OCI-LY3 (cell line): Measurements from ENCODE around the gene CALHM3.

Experiments
- H2AFZ ChIP-seq: fragments of 200-600, 300-600 bp; shearing (Covaris generic); 2 replicates; pipeline ENCODE4 v1.6.0; 2014; ENCODE audit warnings: antibody characterized with exemption, low read depth, low read length
- H3K27ac ChIP-seq: fragments of 200-600, 300-600 bp; sonication (generic); 2 replicates; pipeline ENCODE4 v1.5.1; 2014; ENCODE audit warnings: mild to moderate bottlenecking, low read length, moderate library complexity, mixed read lengths
- H3K27me3 ChIP-seq: fragments of 200-600, 300-600 bp; sonication (generic); 2 replicates; pipeline ENCODE4 v1.6.1; 2014; ENCODE audit warnings: low read depth, low read length, mixed read lengths
- H3K36me3 ChIP-seq: fragments of 200-600, 300-600 bp; sonication (generic); replicated peaks from 2 replicates; pipeline ENCODE3; 2014; ENCODE audit warnings: low read depth, low read length, mixed read lengths
- H3K4me1 ChIP-seq: fragments of 300-600, 200-600 bp; sonication (generic); 2 replicates; pipeline ENCODE4 v1.6.1; 2014; ENCODE audit warnings: low read length, mixed read lengths
- H3K4me2 ChIP-seq: fragments of 200-600, 300-600 bp; sonication (generic); 2 replicates; pipeline ENCODE4 v1.6.1; 2014; ENCODE audit warnings: low read length, mixed read lengths
- H3K4me3 ChIP-seq: fragments of 300-600, 200-600 bp; sonication (generic); 2 replicates; pipeline ENCODE4 v1.5.1; 2014; ENCODE audit warnings: antibody characterized with exemption, mild to moderate bottlenecking, low read length, moderate library complexity
- H3K79me2 ChIP-seq: fragments of 300-600, 200-600 bp; shearing (Covaris generic); 2 replicates; pipeline ENCODE4 v1.6.1; 2014; ENCODE audit warnings: mild to moderate bottlenecking, low read length, mixed read lengths
- H3K9ac ChIP-seq: fragments of 300-600, 200-600 bp; shearing (Covaris generic); 2 replicates; pipeline ENCODE4 v1.6.0; 2014; ENCODE audit warnings: mild to moderate bottlenecking, low read length, moderate library complexity
- H3K9me3 ChIP-seq: fragments of 200-600, 300-600 bp; shearing (Covaris generic); 2 replicates; pipeline ENCODE4 v1.6.1; 2014; ENCODE audit warnings: low read length, mixed read lengths; ENCODE audit not compliant: insufficient read depth
- H4K20me1 ChIP-seq: fragments of 200-600, 300-600 bp; sonication (generic); 2 replicates; pipeline ENCODE4 v1.6.1; 2016; ENCODE audit warnings: low read length, mixed read lengths; ENCODE audit not compliant: insufficient read depth
- CTCF ChIP-seq: fragments of 200-600, 300-600 bp; sonication (generic); IDR thresholded peaks from 2 replicates; pipeline ENCODE4 v1.5.1; 2014; ENCODE audit warnings: antibody characterized with exemption, low read length, low read depth
- EZH2phosphoT487 ChIP-seq: fragments of 200-600 bp; shearing (Covaris generic); IDR thresholded peaks from 2 replicates; pipeline ENCODE4 v1.6.1; 2018; ENCODE audit warnings: antibody characterized with exemption, mixed run types, low read depth

CALHM3 gene

GRCh38 chr10:103498936-103499638 is 20.0 kb upstream of the CALHM3 start:
- Histone ChIP-seq H3K4me2 (no peak overlapping the region), H3K4me3 (no peak overlapping the region), H2AFZ (no peak overlapping the region)

DNA sequence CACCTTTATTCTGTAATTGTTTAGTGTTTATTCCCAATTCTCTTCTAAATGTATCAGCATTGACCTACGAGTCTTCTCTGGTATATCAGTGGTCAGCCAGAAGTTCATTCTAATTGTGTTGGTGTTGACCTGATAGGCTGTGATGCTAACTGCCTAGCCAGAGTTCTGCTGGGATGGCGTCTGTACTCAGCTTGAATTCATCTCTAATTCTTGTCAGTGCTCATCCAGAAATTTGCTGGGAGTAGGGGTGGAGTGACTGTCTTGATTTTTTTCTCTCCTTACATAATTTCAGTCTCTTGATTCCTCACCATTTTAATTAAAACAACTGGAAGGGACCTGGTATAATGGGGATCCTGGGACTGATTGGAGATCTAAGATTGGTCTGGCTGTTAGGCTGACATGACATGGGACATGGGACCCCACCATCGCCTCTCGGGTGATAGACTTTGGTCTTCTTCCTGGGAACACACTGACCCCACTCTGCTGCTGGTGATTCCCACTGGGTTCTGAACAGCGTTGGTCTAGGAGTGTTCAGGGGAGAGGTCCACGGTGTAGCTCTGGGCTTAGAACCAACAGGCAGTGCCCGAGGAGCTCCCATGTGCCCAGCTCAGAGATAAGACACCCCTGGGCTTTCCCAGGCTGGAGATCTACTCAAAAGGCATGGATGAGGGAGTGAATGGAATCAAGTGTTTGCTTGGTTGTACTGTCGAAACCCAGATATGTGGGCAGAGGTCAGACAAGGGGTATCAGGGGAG is 18.3 kb upstream of the CALHM3 start:
- H3K27me3 ChIP-seq: peaks cover 40% of the 10 kb centered on the region
- H3K9ac ChIP-seq: no peak overlapping the region
- 0 out of 2 replicates have a peak, but pooled peaks cover 3% of the 10 kb centered on the region for H3K4me1 ChIP-seq
- H4K20me1 ChIP-seq: no peaks in the 10 kb centered on the region
- no peaks in the 10 kb centered on the region for H3K79me2 ChIP-seq
- H3K9me3 ChIP-seq: no peaks in the 10 kb centered on the region
- H3K4me2 ChIP-seq: no peak overlapping the region
- no peaks in the 10 kb centered on the region for H3K36me3 ChIP-seq
- H3K27ac ChIP-seq: no peak overlapping the region
- TF ChIP-seq CTCF (no peak), EZH2phosphoT487 (no peak)
- no peak overlapping the region for H3K4me3 ChIP-seq
- H2AFZ ChIP-seq: no peak overlapping the region

More at GRCh38 chr10:103498936-103499638, 20.0 kb upstream of the CALHM3 start:
- Histone ChIP-seq H3K79me2 (no peaks in the 10 kb centered on the region), H3K4me1 (no peaks in the 10 kb centered on the region), H3K27me3 (peaks cover 28% of the 10 kb centered on the region), H3K9me3 (no peaks in the 10 kb centered on the region), H3K27ac (no peak overlapping the region), H3K36me3 (no peaks in the 10 kb centered on the region), H3K9ac (no peak overlapping the region), H4K20me1 (no peaks in the 10 kb centered on the region)
- TF ChIP-seq EZH2phosphoT487 (no peak), CTCF (no peak)

GRCh38 chr10:103495321-103495720 is 16.3 kb upstream of the CALHM3 start:
- H3K4me1 ChIP-seq: 0 out of 2 replicates have a peak, but pooled peaks cover 3% of the 10 kb centered on the region
- H3K4me2 ChIP-seq: no peak overlapping the region
- H3K9ac ChIP-seq: no peak overlapping the region
- H2AFZ ChIP-seq: no peak overlapping the region
- peaks cover 42% of the 10 kb centered on the region for H3K27me3 ChIP-seq
- H4K20me1 ChIP-seq: no peaks in the 10 kb centered on the region
- H3K27ac ChIP-seq: no peak overlapping the region
- no peaks in the 10 kb centered on the region for H3K36me3 ChIP-seq
- no peaks in the 10 kb centered on the region for H3K79me2 ChIP-seq
- H3K4me3 ChIP-seq: no peak overlapping the region
- no peaks in the 10 kb centered on the region for H3K9me3 ChIP-seq
- TF ChIP-seq EZH2phosphoT487 (no peak), CTCF (no peak)
